GM12878 (cell line): ENCODE results near the gene RUBCNL. TPM values are rescaled to one million over a fixed set of nuclear protein-coding genes. Genes with fewer than 3 reads are reported as not detected.

Source experiments
- ATAC-seq: fragments of 200-7000 bp; cut with Tn5 transposase; 3 replicates; pipeline ENCODE4 v1.9.1; 2020; ENCODE audit warnings: mild to moderate bottlenecking, moderate library complexity
- BruUV-seq: library from RNA; stranded (reverse); fragments of 400-500 nt; replicated peaks from 2 replicates; lab custom pipeline; 2021; lab: Mats Ljungman, UMichigan
- CTCF ChIA-PET: fragments of 300-600 bp; sonication (Branson Sonifier 250); formaldehyde crosslinking; extraction: SDS; loops from one replicate; lab custom pipeline; 2021; ENCODE audit warnings: inconsistent platforms; lab: Yijun Ruan, JAX
- POLR2A ChIA-PET: fragments of 350-600 bp; formaldehyde crosslinking; extraction: SDS; loops from one replicate; lab custom pipeline; 2021; ENCODE audit warnings: inconsistent platforms; lab: Charles Lee
- RAD21 ChIA-PET: fragments of 300-600 bp; sonication (Branson Sonifier 250); formaldehyde crosslinking; loops from one replicate; lab custom pipeline; 2023; ENCODE audit warnings: antibody characterized with exemption; ENCODE audit not compliant: unreplicated experiment; lab: Charles Lee
- SMC1A ChIA-PET: fragments of 300-600 bp; sonication (Branson Sonifier 250); formaldehyde crosslinking; loops from one replicate; lab custom pipeline; 2023; ENCODE audit not compliant: unreplicated experiment, uncharacterized antibody; lab: Charles Lee
- DNase-seq: peaks from one replicate; pipeline ENCODE4 v3.0.0-alpha.2; 2011; ENCODE audit warnings: low read depth, low spot score
- FAIRE-seq: peaks from 3 replicates; lab custom pipeline; 2011; peaks lifted over from hg19 to GRCh38; lab: Jason Lieb, UNC
- H2AFZ ChIP-seq: 2 replicates; pipeline ENCODE4 v1.6.0; 2011; ENCODE audit warnings: low read depth, low read length, control low read depth; ENCODE audit not compliant: control insufficient read depth
- H3K27ac ChIP-seq: 2 replicates; pipeline ENCODE4 v1.5.1; 2011; ENCODE audit warnings: control low read depth; ENCODE audit not compliant: control insufficient read depth, insufficient read depth
- H3K27me3 ChIP-seq, 2 experiments: replicated peaks in 1 of 2; 2 replicates each; pipeline versions ENCODE4 v1.6.0 to v1.6.1; 2011; ENCODE audit warnings: low read length in 1 of 2; ENCODE audit not compliant: control insufficient read depth in 2 of 2, insufficient read depth in 2 of 2
- H3K36me3 ChIP-seq, 2 experiments: 2 replicates each; pipeline ENCODE4 v1.5.1; 2011; ENCODE audit warnings: low read length in 1 of 2; ENCODE audit not compliant: control insufficient read depth in 2 of 2, insufficient read depth in 2 of 2
- H3K4me1 ChIP-seq: 2 replicates; pipeline ENCODE4 v1.6.1; 2011; ENCODE audit warnings: mild to moderate bottlenecking, low read length, moderate library complexity, mixed read lengths; ENCODE audit not compliant: control insufficient read depth, insufficient read depth
- H3K4me2 ChIP-seq: 2 replicates; pipeline ENCODE4 v1.6.0; 2011; ENCODE audit warnings: control low read depth; ENCODE audit not compliant: control insufficient read depth, insufficient read depth
- H3K4me3 ChIP-seq: fragments of 200-600 bp; sonication (generic); 2 replicates; pipeline ENCODE4 v1.5.1; 2016
- H3K79me2 ChIP-seq: 2 replicates; pipeline ENCODE4 v1.6.0; 2011; ENCODE audit warnings: low read length; ENCODE audit not compliant: control insufficient read depth, insufficient read depth
- H3K9ac ChIP-seq: 2 replicates; pipeline ENCODE4 v1.8.0; 2011; ENCODE audit warnings: low read length, control low read depth, mixed read lengths; ENCODE audit not compliant: control insufficient read depth, insufficient read depth
- H3K9me3 ChIP-seq: replicated peaks from 3 replicates; pipeline ENCODE4 v1.5.1; 2011; ENCODE audit warnings: mild to moderate bottlenecking, low read length; ENCODE audit not compliant: control insufficient read depth, insufficient read depth
- H4K20me1 ChIP-seq: 2 replicates; pipeline ENCODE4 v1.6.0; 2011; ENCODE audit not compliant: control insufficient read depth, insufficient read depth
- BHLHE40 ChIP-seq, 2 experiments: fragments of 450-650 bp in 1 of 2; IDR thresholded peaks; 2 replicates each; pipeline ENCODE4 v1.6.1; 2011 to 2017; ENCODE audit warnings: low read depth in 2 of 2, borderline replicate concordance in 1 of 2, improper control_type of control experiment in 1 of 2, low read length in 1 of 2, mild to moderate bottlenecking in 1 of 2
- CHD2 ChIP-seq: IDR thresholded peaks from 2 replicates; pipeline ENCODE4 v1.6.1; 2011; ENCODE audit warnings: low read depth, low read length, improper control_type of control experiment, borderline replicate concordance
- EGR1 ChIP-seq, 2 experiments: IDR thresholded peaks; 1 replicate in 1 of 2; 2 replicates in 1 of 2; pipeline ENCODE4 v1.6.1; 2011 to 2012; ENCODE audit warnings: low read depth in 2 of 2, low read length in 2 of 2, borderline replicate concordance in 1 of 2, mild to moderate bottlenecking in 1 of 2, moderate library complexity in 1 of 2
- ETV6 ChIP-seq, 2 experiments: fragments of 450-650 bp in 1 of 2; IDR thresholded peaks in 1 of 2; conservative IDR thresholded peaks in 1 of 2; 2 replicates each; pipeline ENCODE4 v1.6.1; 2014; ENCODE audit warnings: antibody characterized with exemption in 1 of 2, borderline replicate concordance in 1 of 2, low read depth in 1 of 2, mild to moderate bottlenecking in 1 of 2, moderate library complexity in 1 of 2
- HDAC2 ChIP-seq: fragments of 200-600 bp; sonication (generic); IDR thresholded peaks from 2 replicates; pipeline ENCODE4 v1.6.1; 2017
- HDGF ChIP-seq: fragments of 450-650 bp; IDR thresholded peaks from 2 replicates; pipeline ENCODE4 v1.6.1; 2016; ENCODE audit warnings: antibody characterized with exemption
- NFYB ChIP-seq: IDR thresholded peaks from 2 replicates; pipeline ENCODE4 v1.6.1; 2011; ENCODE audit warnings: low read depth, mild to moderate bottlenecking, low read length, improper control_type of control experiment, moderate library complexity; ENCODE audit not compliant: insufficient read depth
- POLR2A ChIP-seq: IDR thresholded peaks from 2 replicates; pipeline ENCODE4 v1.6.1; 2011; ENCODE audit warnings: low read depth, mild to moderate bottlenecking, low read length
- USF1 ChIP-seq: IDR thresholded peaks from 2 replicates; pipeline ENCODE4 v1.6.1; 2011; ENCODE audit warnings: borderline replicate concordance, low read depth, mild to moderate bottlenecking, moderate library complexity, mixed read lengths, low read length; ENCODE audit not compliant: insufficient read depth; ENCODE audit errors: extremely low read length
- YBX1 ChIP-seq: fragments of 450-650 bp; IDR thresholded peaks from 2 replicates; pipeline ENCODE4 v1.6.1; 2016; ENCODE audit warnings: antibody characterized with exemption
- ZNF24 ChIP-seq: fragments of 450-650 bp; IDR thresholded peaks from 2 replicates; pipeline ENCODE4 v1.6.1; 2017; ENCODE audit warnings: antibody characterized with exemption, mild to moderate bottlenecking
- WGBS: methylation state at CpG from one replicate; pipeline ENCODE4 v1.1.6; 2016; ENCODE audit warnings: low lambda C conversion rate; ENCODE audit not compliant: insufficient replicate concordance, insufficient coverage; ENCODE audit errors: missing lambda C conversion rate; 5-methylcytosine and 5-hydroxymethylcytosine counted together
- in situ Hi-C: fragments of 300-500 bp; cut with MboI; formaldehyde crosslinking; loops from 9 replicates; pipeline ENCODE4 v1.14.3; 2018; ENCODE audit warnings: mixed read lengths
- intact Hi-C: fragments of 100-400 bp; cut with micrococcal nuclease; formaldehyde crosslinking; loops from one replicate; pipeline ENCODE4 v1.14.2; 2022; ENCODE audit not compliant: unreplicated experiment
- polyA plus RNA-seq, 11 experiments: library from polyadenylated mRNA; depleted of rRNA in 4 of 11; unstranded in 6 of 11; stranded (reverse) in 5 of 11; fragments of >200 nt; fragmentation: Nextera tagmentation in 4 of 11; fragmentation: Illumina TruSeq in 1 of 11; extraction: Ambion mirVana in 4 of 11; extraction: Trizol in 1 of 11; gene quantifications; 1 replicate in 1 of 11; 2 replicates in 10 of 11; pipeline versions ENCODE4 v1.2.1 to v1.2.3, GENCODE V29; 2011 to 2016; ENCODE audit warnings: inconsistent platforms in 2 of 11, missing spikeins in 2 of 11, low read depth in 1 of 11
- total RNA-seq, 4 experiments: library from RNA; depleted of rRNA in 3 of 4; stranded (reverse); fragments of >200 nt in 3 of 4; fragmentation: Illumina TruSeq in 1 of 4; extraction: Trizol in 1 of 4; gene quantifications; 2 replicates each; pipeline versions ENCODE4 v1.2.1 to v1.2.3, GENCODE V29; 2013 to 2021
- TF ChIP-seq, protein P1 (sequence below): fragments of 450-650 bp; IDR thresholded peaks from 2 replicates; pipeline ENCODE4 v1.6.1; 2017; ENCODE audit warnings: antibody characterized with exemption, mild to moderate bottlenecking, moderate library complexity
- TF ChIP-seq, protein P2 (sequence below): IDR thresholded peaks from 2 replicates; pipeline ENCODE4 v1.6.1; 2012; ENCODE audit warnings: low read depth, low read length, improper control_type of control experiment

Gene RUBCNL
- total and polyA plus RNA-seq, 10 of the 15 experiments (the other 5 are each of a cell fraction or from before 2014, with no cell fraction given): 0.71 to 51.9 (median 38.2) TPM

- Histone ChIP-seq H3K27me3 (no peaks in the 10 kb centered on the region), H3K4me1 (peaks cover 31% of the 10 kb centered on the region), H3K4me2 (peak overlapping the region; percentile 83), H3K9ac (peak overlapping the region; percentile 53), H3K9me3 (no peaks in the 10 kb centered on the region), H4K20me1 (no peaks in the 10 kb centered on the region), H3K27ac (peak overlapping the region; percentile 85), H3K4me3 (peak overlapping the region; percentile 61), H3K36me3 (no peaks in the 10 kb centered on the region), H3K79me2 (peaks cover 61% of the 10 kb centered on the region), H2AFZ (no peak overlapping the region)
- ChIA-PET POLR2A (interaction anchor here (0.8 to 3.4 kb wide), 4 partner anchors 8 to 690 kb away, joined by 3 to 25 read pairs (median 8); no protein-coding TSS in a partner anchor), RAD21 (interaction anchor here (0.6 to 7.6 kb wide), 6 partner anchors 8 to 225 kb away, joined by 3 to 100 read pairs (median 3); partner anchors contain the start of gene LCP1), SMC1A (interaction anchor here (0.6 to 7.9 kb wide), 14 partner anchors 10 to 274 kb away, joined by 3 to 81 read pairs (median 4); no protein-coding TSS in a partner anchor), CTCF (interaction anchor here (1.2 to 5.1 kb wide), 6 partner anchors 9 to 209 kb away, joined by 3 to 47 read pairs (median 4); no protein-coding TSS in a partner anchor)
- no peak for TF ChIP-seq CHD2
- TF ChIP-seq EGR1 (IDR thresholded peaks at IDR 0.05; ENCODE audit: borderline replicate concordance in 1 of 2, low read depth in 2 of 2, low read length in 2 of 2): no peak
- TF ChIP-seq USF1: no peak
- no peak for TF ChIP-seq YBX1
- no peak for TF ChIP-seq NFYB
- TF ChIP-seq, protein P1, sequence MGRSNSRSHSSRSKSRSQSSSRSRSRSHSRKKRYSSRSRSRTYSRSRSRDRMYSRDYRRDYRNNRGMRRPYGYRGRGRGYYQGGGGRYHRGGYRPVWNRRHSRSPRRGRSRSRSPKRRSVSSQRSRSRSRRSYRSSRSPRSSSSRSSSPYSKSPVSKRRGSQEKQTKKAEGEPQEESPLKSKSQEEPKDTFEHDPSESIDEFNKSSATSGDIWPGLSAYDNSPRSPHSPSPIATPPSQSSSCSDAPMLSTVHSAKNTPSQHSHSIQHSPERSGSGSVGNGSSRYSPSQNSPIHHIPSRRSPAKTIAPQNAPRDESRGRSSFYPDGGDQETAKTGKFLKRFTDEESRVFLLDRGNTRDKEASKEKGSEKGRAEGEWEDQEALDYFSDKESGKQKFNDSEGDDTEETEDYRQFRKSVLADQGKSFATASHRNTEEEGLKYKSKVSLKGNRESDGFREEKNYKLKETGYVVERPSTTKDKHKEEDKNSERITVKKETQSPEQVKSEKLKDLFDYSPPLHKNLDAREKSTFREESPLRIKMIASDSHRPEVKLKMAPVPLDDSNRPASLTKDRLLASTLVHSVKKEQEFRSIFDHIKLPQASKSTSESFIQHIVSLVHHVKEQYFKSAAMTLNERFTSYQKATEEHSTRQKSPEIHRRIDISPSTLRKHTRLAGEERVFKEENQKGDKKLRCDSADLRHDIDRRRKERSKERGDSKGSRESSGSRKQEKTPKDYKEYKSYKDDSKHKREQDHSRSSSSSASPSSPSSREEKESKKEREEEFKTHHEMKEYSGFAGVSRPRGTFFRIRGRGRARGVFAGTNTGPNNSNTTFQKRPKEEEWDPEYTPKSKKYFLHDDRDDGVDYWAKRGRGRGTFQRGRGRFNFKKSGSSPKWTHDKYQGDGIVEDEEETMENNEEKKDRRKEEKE: no peak
- no peak for TF ChIP-seq ZNF24
- TF ChIP-seq ETV6 (conservative IDR thresholded peaks at IDR 0.05 in 1 of 2, IDR thresholded peaks at IDR 0.05 in 1 of 2; ENCODE audit: borderline replicate concordance in 1 of 2, low read depth in 1 of 2): peak in 1 of 2 experiments; percentile 93; a peak in 2 of 4 replicates
- no peak for TF ChIP-seq POLR2A
- TF ChIP-seq, protein P2, sequence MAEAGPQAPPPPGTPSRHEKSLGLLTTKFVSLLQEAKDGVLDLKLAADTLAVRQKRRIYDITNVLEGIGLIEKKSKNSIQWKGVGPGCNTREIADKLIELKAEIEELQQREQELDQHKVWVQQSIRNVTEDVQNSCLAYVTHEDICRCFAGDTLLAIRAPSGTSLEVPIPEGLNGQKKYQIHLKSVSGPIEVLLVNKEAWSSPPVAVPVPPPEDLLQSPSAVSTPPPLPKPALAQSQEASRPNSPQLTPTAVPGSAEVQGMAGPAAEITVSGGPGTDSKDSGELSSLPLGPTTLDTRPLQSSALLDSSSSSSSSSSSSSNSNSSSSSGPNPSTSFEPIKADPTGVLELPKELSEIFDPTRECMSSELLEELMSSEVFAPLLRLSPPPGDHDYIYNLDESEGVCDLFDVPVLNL: no peak
- no peak for TF ChIP-seq BHLHE40 (IDR thresholded peaks at IDR 0.05; ENCODE audit: borderline replicate concordance in 1 of 2, low read depth in 2 of 2, low read length in 1 of 2)
- TF ChIP-seq HDAC2: no peak
- peak; percentile 72; the same call in 1 of the 2 replicates for TF ChIP-seq HDGF
- intact Hi-C loops (loop anchor here (5.0 to 10.0 kb wide), 2 partner anchors 66 to 206 kb away; partner anchors contain the start of gene LCP1), in situ Hi-C loops (no loop called here)
- FAIRE-seq (no peak), DNase-seq (no peak), ATAC-seq (no peak)
- WGBS: 40% methylated on average over 5 of the region's 6 CpGs
- BruUV-seq: no TSS peak
Observed at GRCh38 chr13:46388308-46388707, 1.3 kb upstream of the RUBCNL start.
